HFFc6 (cell line): Measurements from ENCODE around the gene MOSPD3. TPM values are rescaled to one million over a fixed set of nuclear protein-coding genes. Genes with fewer than 3 reads are reported as not detected.

Source experiments
- DNase-seq: peaks from one replicate; pipeline ENCODE4 v3.0.0-alpha.2; 2018
- H3K27ac Mint-ChIP-seq: 2 replicates; pipeline ENCODE4 v1.8.0; 2020; ENCODE audit warnings: mild to moderate bottlenecking, mixed read lengths
- H3K27me3 Mint-ChIP-seq: 2 replicates; pipeline ENCODE4 v1.8.0; 2021; ENCODE audit warnings: mild to moderate bottlenecking, moderate library complexity, mixed read lengths; ENCODE audit not compliant: insufficient read depth
- H3K36me3 Mint-ChIP-seq: 2 replicates; pipeline ENCODE4 v1.8.0; 2021; ENCODE audit warnings: low read depth, mixed read lengths
- H3K4me1 Mint-ChIP-seq: 2 replicates; pipeline ENCODE4 v1.8.0; 2020; ENCODE audit warnings: low read depth, mixed read lengths
- H3K4me3 Mint-ChIP-seq: 2 replicates; pipeline ENCODE4 v1.8.0; 2020; ENCODE audit warnings: mild to moderate bottlenecking, moderate library complexity, mixed read lengths
- H3K9me3 Mint-ChIP-seq: 2 replicates; pipeline ENCODE4 v1.8.0; 2020; ENCODE audit warnings: mild to moderate bottlenecking, mixed read lengths
- CTCF ChIP-seq: fragments of 200-600 bp; sonication (generic); IDR thresholded peaks from 2 replicates; pipeline ENCODE4 v1.5.0; 2021; ENCODE audit warnings: antibody characterized with exemption, mild to moderate bottlenecking
- total RNA-seq, 6 experiments: library from RNA; stranded (reverse); fragmentation: NEBNext Ultra II Directional; extraction: Animal tissue kit (Norgen Biotek cat#: 25700); gene quantifications; 2 replicates in 1 of 6; 3 replicates in 5 of 6; pipeline ENCODE4 v1.2.3, GENCODE V29; 2021

The MOSPD3 gene
- total RNA-seq, 6 experiments from 2014 or later: 14.6 to 19.0 (median 17.4) TPM

GRCh38 chr7:100595188-100595587 is 17.2 kb upstream of the MOSPD3 start:
- no peak for TF ChIP-seq CTCF
- Mint-ChIP-seq H3K36me3 (no peaks in the 10 kb centered on the region), H3K4me3 (no peak overlapping the region), H3K27me3 (peaks cover 4% of the 10 kb centered on the region; the same call in 1 of the 2 replicates), H3K9me3 (no peaks in the 10 kb centered on the region), H3K27ac (no peak overlapping the region), H3K4me1 (peaks cover 5% of the 10 kb centered on the region; the same call in 1 of the 2 replicates)
- no peak for DNase-seq

- Mint-ChIP-seq H3K36me3 (no peaks in the 10 kb centered on the region), H3K27ac (no peak overlapping the region), H3K4me1 (peaks cover 2% of the 10 kb centered on the region; the same call in 1 of the 2 replicates), H3K9me3 (no peaks in the 10 kb centered on the region), H3K27me3 (peaks cover 1% of the 10 kb centered on the region), H3K4me3 (no peak overlapping the region)
- no peak for DNase-seq
- no peak for TF ChIP-seq CTCF
These were observed 13.9 kb upstream of the MOSPD3 start for GRCh38 chr7:100598425-100598824.

GRCh38 chr7:100599911-100600729 is 12.2 kb upstream of the MOSPD3 start:
- Mint-ChIP-seq H3K9me3 (no peaks in the 10 kb centered on the region), H3K27me3 (no peaks in the 10 kb centered on the region; the same call in none of the 2 replicates), H3K4me1 (peaks cover 8% of the 10 kb centered on the region), H3K27ac (no peak overlapping the region), H3K36me3 (no peaks in the 10 kb centered on the region), H3K4me3 (no peak overlapping the region)
- no peak for DNase-seq
- TF ChIP-seq CTCF: no peak

- no peaks in the 10 kb centered on the region; the same call in none of the 2 replicates for H3K27me3 Mint-ChIP-seq
- H3K4me3 Mint-ChIP-seq: no peak overlapping the region
- H3K9me3 Mint-ChIP-seq: no peaks in the 10 kb centered on the region
- no peak for DNase-seq
- no peak for TF ChIP-seq CTCF
- H3K4me1 Mint-ChIP-seq: peaks cover 8% of the 10 kb centered on the region
- H3K27ac Mint-ChIP-seq: no peak overlapping the region
- no peaks in the 10 kb centered on the region for H3K36me3 Mint-ChIP-seq
These were observed 11.7 kb upstream of the MOSPD3 start for GRCh38 chr7:100600730-100601038.

GRCh38 chr7:100602889-100603725 is 9.2 kb upstream of the MOSPD3 start:
- Mint-ChIP-seq H3K4me3 (peak overlapping the region; percentile 90), H3K27ac (peak overlapping the region; percentile 84)

More at GRCh38 chr7:100602889-100603725, 9.2 kb upstream of the MOSPD3 start:
- Mint-ChIP-seq H3K9me3 (no peaks in the 10 kb centered on the region), H3K4me1 (peaks cover 16% of the 10 kb centered on the region), H3K27me3 (no peaks in the 10 kb centered on the region; the same call in none of the 2 replicates), H3K36me3 (peaks cover 9% of the 10 kb centered on the region)
- TF ChIP-seq CTCF: no peak
- DNase-seq: peak; percentile 78
